ENCODE data around the gene OTOG.

Gene OTOG

GRCh38 chr11:17692931-17693330, 145.9 kb downstream of the OTOG start:
- in situ Hi-C loops (cut with MboI; ENCODE audit: low pct_unique_long_range_greater_than_20kb, low sequenced_read_pairs, unreplicated experiment) = no loop called here
- DNase-seq (ENCODE audit: low spot score) = no peak

GRCh38 chr11:17693531-17693930, 146.5 kb downstream of the OTOG start:
- in situ Hi-C loops (cut with MboI; ENCODE audit: low pct_unique_long_range_greater_than_20kb, low sequenced_read_pairs, unreplicated experiment) = no loop called here
- no peak for DNase-seq (ENCODE audit: low spot score)
- TF ChIP-seq CTCF (IDR thresholded peaks at IDR 0.05; ENCODE audit: extremely low read depth, insufficient read depth, missing control alignments) = no peak

More at GRCh38 chr11:17692931-17693330, 145.9 kb downstream of the OTOG start:
- TF ChIP-seq CTCF (IDR thresholded peaks at IDR 0.05; ENCODE audit: extremely low read depth, insufficient read depth, missing control alignments) = no peak

GRCh38 chr11:17694494-17695110, 147.5 kb downstream of the OTOG start:
- no peak for DNase-seq (ENCODE audit: low spot score)
- TF ChIP-seq CTCF (IDR thresholded peaks at IDR 0.05; ENCODE audit: extremely low read depth, insufficient read depth, missing control alignments) = no peak
- in situ Hi-C loops (cut with MboI; ENCODE audit: low pct_unique_long_range_greater_than_20kb, low sequenced_read_pairs, unreplicated experiment) = no loop called here

- no peak for TF ChIP-seq CTCF (IDR thresholded peaks at IDR 0.05; ENCODE audit: extremely low read depth, insufficient read depth, missing control alignments)
- in situ Hi-C loops (cut with MboI; ENCODE audit: low pct_unique_long_range_greater_than_20kb, low sequenced_read_pairs, unreplicated experiment) = no loop called here
- DNase-seq (ENCODE audit: low spot score) = no peak
These were observed 148.7 kb downstream of the OTOG start for GRCh38 chr11:17695454-17696441.

GRCh38 chr11:17696741-17697140, 149.7 kb downstream of the OTOG start:
- in situ Hi-C loops (cut with MboI; ENCODE audit: low pct_unique_long_range_greater_than_20kb, low sequenced_read_pairs, unreplicated experiment) = no loop called here
- no peak for TF ChIP-seq CTCF (IDR thresholded peaks at IDR 0.05; ENCODE audit: extremely low read depth, insufficient read depth, missing control alignments)
- DNase-seq (ENCODE audit: low spot score) = no peak
